Keratinocyte (primary cell): Measurements from ENCODE around the gene ACVR2B. TPM values are rescaled to one million over a fixed set of nuclear protein-coding genes. Genes with fewer than 3 reads are reported as not detected.
"Not testable (repeated sequence)": the region's sequence is repeated elsewhere in the genome, so short reads cannot be mapped to it uniquely, and the experiment has no call there.

Source experiments
- DNase-seq: peaks from one replicate; pipeline ENCODE4 v3.0.0-alpha.2; 2011; ENCODE audit warnings: low read depth, missing footprints, low spot score
- FAIRE-seq: peaks from 2 replicates; lab custom pipeline; 2011; peaks lifted over from hg19 to GRCh38; lab: Jason Lieb, UNC
- H2AFZ ChIP-seq: 2 replicates; pipeline ENCODE4 v1.6.0; 2012; ENCODE audit warnings: low read length, control low read depth, inconsistent platforms; ENCODE audit not compliant: control insufficient read depth
- H3K27ac ChIP-seq: 2 replicates; pipeline ENCODE4 v1.5.1; 2011; ENCODE audit warnings: low read length; ENCODE audit not compliant: control insufficient read depth, insufficient read depth
- H3K27me3 ChIP-seq: 3 replicates; pipeline ENCODE4 v1.6.0; 2011; ENCODE audit warnings: low read length; ENCODE audit not compliant: control insufficient read depth, insufficient read depth; ENCODE audit errors: extremely low read depth
- H3K36me3 ChIP-seq, 2 experiments: 2 replicates in 1 of 2; 3 replicates in 1 of 2; pipeline ENCODE4 v1.5.1; 2011; ENCODE audit warnings: low read length in 2 of 2, mild to moderate bottlenecking in 1 of 2; ENCODE audit not compliant: control insufficient read depth in 2 of 2, insufficient read depth in 2 of 2; ENCODE audit errors: extremely low read depth in 1 of 2
- H3K4me1 ChIP-seq: 3 replicates; pipeline ENCODE4 v1.5.1; 2011; ENCODE audit warnings: low read length; ENCODE audit not compliant: control insufficient read depth, insufficient read depth; ENCODE audit errors: extremely low read depth
- H3K4me2 ChIP-seq: 3 replicates; pipeline ENCODE4 v1.6.0; 2011; ENCODE audit warnings: low read depth, low read length; ENCODE audit not compliant: control insufficient read depth, insufficient read depth; ENCODE audit errors: extremely low read depth
- H3K4me3 ChIP-seq, 3 experiments: fragments of 200-600 bp in 1 of 3; sonication (generic) in 1 of 3; 2 replicates in 2 of 3; 3 replicates in 1 of 3; pipeline ENCODE4 v1.5.1; 2011 to 2016; ENCODE audit warnings: low read length in 3 of 3, mild to moderate bottlenecking in 3 of 3, control low read depth in 2 of 3, inconsistent platforms in 1 of 3, low read depth in 1 of 3, mixed read lengths in 1 of 3, mixed run types in 1 of 3, moderate library complexity in 1 of 3; ENCODE audit not compliant: control insufficient read depth in 2 of 3, insufficient read depth in 2 of 3; ENCODE audit errors: extremely low read depth in 1 of 3
- H3K79me2 ChIP-seq: 2 replicates; pipeline ENCODE4 v1.6.0; 2012; ENCODE audit warnings: low read length; ENCODE audit not compliant: control insufficient read depth, insufficient read depth
- H3K9ac ChIP-seq: 3 replicates; pipeline ENCODE4 v1.6.0; 2011; ENCODE audit warnings: low read length; ENCODE audit not compliant: control insufficient read depth, insufficient read depth; ENCODE audit errors: extremely low read depth
- H3K9me1 ChIP-seq: 3 replicates; pipeline ENCODE4 v1.6.0; 2011; ENCODE audit warnings: low read length; ENCODE audit not compliant: control insufficient read depth, insufficient read depth; ENCODE audit errors: extremely low read depth
- H3K9me3 ChIP-seq: 2 replicates; pipeline ENCODE4 v1.5.1; 2012; ENCODE audit warnings: low read depth, low read length; ENCODE audit not compliant: control insufficient read depth
- H4K20me1 ChIP-seq: 3 replicates; pipeline ENCODE4 v1.6.0; 2011; ENCODE audit warnings: low read length; ENCODE audit not compliant: control insufficient read depth, insufficient read depth; ENCODE audit errors: extremely low read depth
- EZH2 ChIP-seq: IDR thresholded peaks from one replicate; pipeline ENCODE4 v1.6.1; 2012; ENCODE audit warnings: inconsistent platforms, mild to moderate bottlenecking, low read length, moderate library complexity
- dilution Hi-C: fragments of 300-500 bp; cut with MboI; formaldehyde crosslinking; loops from one replicate; pipeline ENCODE4 v1.7.0; 2020; ENCODE audit warnings: low sequenced_read_pairs; ENCODE audit not compliant: extremely low pct_ligation_motif_present
- polyA plus RNA-seq, 5 experiments: library from polyadenylated mRNA; depleted of rRNA in 3 of 5; stranded (reverse) in 3 of 5; stranded (forward) in 1 of 5; unstranded in 1 of 5; fragments of >200 nt; gene quantifications; 1 replicate in 1 of 5; 2 replicates in 3 of 5; 3 replicates in 1 of 5; pipeline versions ENCODE4 v1.2.1 to v1.2.3, GENCODE V29; 2011 to 2012; ENCODE audit warnings: missing spikeins in 2 of 5, low read depth in 1 of 5, low replicate concordance in 1 of 5
- TF ChIP-seq, protein P1 (sequence below), 3 experiments: IDR thresholded peaks in 1 of 3; conservative IDR thresholded peaks in 1 of 3; optimal IDR thresholded peaks in 1 of 3; 2 replicates in 2 of 3; 3 replicates in 1 of 3; pipeline versions ENCODE3 to v1.5.1; 2011; ENCODE audit warnings: low read length in 3 of 3, mild to moderate bottlenecking in 3 of 3, moderate library complexity in 2 of 3, control low read depth in 1 of 3, inconsistent platforms in 1 of 3; ENCODE audit not compliant: insufficient read depth in 2 of 3; ENCODE audit errors: extremely low read depth in 1 of 3

The ACVR2B gene
- polyA plus RNA-seq, 1 donor (not counting 4 experiments of a cell fraction or from before 2014, with no cell fraction given) = 0.46 TPM

- no peak overlapping the region for H3K27ac ChIP-seq
- no peaks in the 10 kb centered on the region for H3K9me1 ChIP-seq
- no peaks in the 10 kb centered on the region for H4K20me1 ChIP-seq
- H3K9me3 ChIP-seq = no peaks in the 10 kb centered on the region
- no peak overlapping the region for H3K4me3 ChIP-seq
- no peaks in the 10 kb centered on the region for H3K36me3 ChIP-seq
- no peak for TF ChIP-seq EZH2
- TF ChIP-seq, protein P1, sequence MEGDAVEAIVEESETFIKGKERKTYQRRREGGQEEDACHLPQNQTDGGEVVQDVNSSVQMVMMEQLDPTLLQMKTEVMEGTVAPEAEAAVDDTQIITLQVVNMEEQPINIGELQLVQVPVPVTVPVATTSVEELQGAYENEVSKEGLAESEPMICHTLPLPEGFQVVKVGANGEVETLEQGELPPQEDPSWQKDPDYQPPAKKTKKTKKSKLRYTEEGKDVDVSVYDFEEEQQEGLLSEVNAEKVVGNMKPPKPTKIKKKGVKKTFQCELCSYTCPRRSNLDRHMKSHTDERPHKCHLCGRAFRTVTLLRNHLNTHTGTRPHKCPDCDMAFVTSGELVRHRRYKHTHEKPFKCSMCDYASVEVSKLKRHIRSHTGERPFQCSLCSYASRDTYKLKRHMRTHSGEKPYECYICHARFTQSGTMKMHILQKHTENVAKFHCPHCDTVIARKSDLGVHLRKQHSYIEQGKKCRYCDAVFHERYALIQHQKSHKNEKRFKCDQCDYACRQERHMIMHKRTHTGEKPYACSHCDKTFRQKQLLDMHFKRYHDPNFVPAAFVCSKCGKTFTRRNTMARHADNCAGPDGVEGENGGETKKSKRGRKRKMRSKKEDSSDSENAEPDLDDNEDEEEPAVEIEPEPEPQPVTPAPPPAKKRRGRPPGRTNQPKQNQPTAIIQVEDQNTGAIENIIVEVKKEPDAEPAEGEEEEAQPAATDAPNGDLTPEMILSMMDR (optimal IDR thresholded peaks at IDR 0.05 in 1 of 3, IDR thresholded peaks at IDR 0.05 in 1 of 3, conservative IDR thresholded peaks at IDR 0.05 in 1 of 3; ENCODE audit: extremely low read depth in 1 of 3, insufficient read depth in 2 of 3, low read length in 3 of 3) = no peak
- no peaks in the 10 kb centered on the region for H3K79me2 ChIP-seq
- no peak overlapping the region for H2AFZ ChIP-seq
- H3K27me3 ChIP-seq = no peaks in the 10 kb centered on the region
- H3K9ac ChIP-seq = no peak overlapping the region
- FAIRE-seq (no peak), DNase-seq (no peak)
- H3K4me2 ChIP-seq = no peak overlapping the region
- dilution Hi-C loops = no loop called here
- no peaks in the 10 kb centered on the region for H3K4me1 ChIP-seq
These were observed 42.1 kb upstream of the ACVR2B start for GRCh38 chr3:38411591-38411990.

DNA sequence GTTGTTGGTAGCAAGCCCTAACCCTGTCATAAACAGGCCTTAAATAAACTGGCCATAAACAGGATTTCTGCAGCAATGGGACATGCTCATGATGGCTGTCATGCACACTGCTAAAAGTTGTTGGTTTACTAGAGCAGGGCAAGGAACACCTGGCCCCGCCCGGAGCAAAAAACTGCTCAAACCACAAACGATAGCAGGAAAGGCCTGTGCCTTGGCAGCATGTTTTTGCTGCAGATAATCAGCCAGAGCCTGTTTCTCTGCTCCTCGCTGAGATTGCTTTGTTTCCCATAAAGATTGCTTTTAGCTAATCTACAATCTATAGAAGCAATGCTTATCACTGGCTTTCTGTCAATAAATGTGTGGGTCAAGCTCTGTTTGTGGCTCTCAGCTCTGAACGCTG is 32.9 kb upstream of the ACVR2B start:
- dilution Hi-C loops, H3K4me2 ChIP-seq, DNase-seq, H3K4me1 ChIP-seq, H3K27me3 ChIP-seq, H3K27ac ChIP-seq, H3K79me2 ChIP-seq, H2AFZ ChIP-seq, H4K20me1 ChIP-seq, H3K9me1 ChIP-seq, H3K9ac ChIP-seq, H3K36me3 ChIP-seq, H3K4me3 ChIP-seq, H3K9me3 ChIP-seq: not testable (repeated sequence)
- FAIRE-seq = peak; percentile 55

GRCh38 chr3:38421679-38422336 is 31.9 kb upstream of the ACVR2B start:
- TF ChIP-seq, protein P1 (optimal IDR thresholded peaks at IDR 0.05 in 1 of 3, IDR thresholded peaks at IDR 0.05 in 1 of 3, conservative IDR thresholded peaks at IDR 0.05 in 1 of 3; ENCODE audit: extremely low read depth in 1 of 3, insufficient read depth in 2 of 3, low read length in 3 of 3) = no peak
- TF ChIP-seq EZH2 = no peak
- H3K4me1 ChIP-seq = no peaks in the 10 kb centered on the region
- H3K4me3 ChIP-seq = no peak overlapping the region
- DNase-seq (no peak), FAIRE-seq (peak; percentile 86)
- H2AFZ ChIP-seq = no peak overlapping the region
- H3K79me2 ChIP-seq = no peaks in the 10 kb centered on the region
- no peak overlapping the region for H3K9ac ChIP-seq
- H3K27me3 ChIP-seq = no peaks in the 10 kb centered on the region
- H3K36me3 ChIP-seq = no peaks in the 10 kb centered on the region
- H4K20me1 ChIP-seq = no peaks in the 10 kb centered on the region
- dilution Hi-C loops = no loop called here
- no peak overlapping the region for H3K27ac ChIP-seq
- peak overlapping the region; percentile 13 for H3K4me2 ChIP-seq
- no peaks in the 10 kb centered on the region for H3K9me3 ChIP-seq
- no peaks in the 10 kb centered on the region for H3K9me1 ChIP-seq
